GM21576 (cell line): ENCODE results near the gene SHROOM3.
A peak's percentile ranks its signal among the peaks of the same experiment; 100 is the strongest.

Experiments used
- ATAC-seq: cut with Tn5 transposase; IDR thresholded peaks from one replicate; pipeline ENCODE4 v1.9.1; 2021; ENCODE audit warnings: mild to moderate bottlenecking, moderate library complexity; ENCODE audit not compliant: unreplicated experiment

SHROOM3 gene

GRCh38 chr4:76762137-76763130 lies 327.4 kb downstream of the SHROOM3 start:
- no peak for ATAC-seq

- no peak for ATAC-seq
Measured at GRCh38 chr4:76764251-76764650, 329.2 kb downstream of the SHROOM3 start.

- peak; percentile 80 for ATAC-seq
Measured at GRCh38 chr4:76765473-76766183, 330.6 kb downstream of the SHROOM3 start.

GRCh38 chr4:76767983-76768382 lies 333.0 kb downstream of the SHROOM3 start:
- no peak for ATAC-seq

- ATAC-seq = peak; percentile 85
Measured at GRCh38 chr4:76772498-76773106, 337.6 kb downstream of the SHROOM3 start.

GRCh38 chr4:76773766-76774165 lies 338.7 kb downstream of the SHROOM3 start:
- no peak for ATAC-seq

GRCh38 chr4:76779740-76780459 lies 344.9 kb downstream of the SHROOM3 start:
- no peak for ATAC-seq

GRCh38 chr4:76780781-76781697 lies 346.0 kb downstream of the SHROOM3 start:
- ATAC-seq = no peak

- peak; percentile 41 for ATAC-seq
Measured at GRCh38 chr4:76781698-76782595, 346.9 kb downstream of the SHROOM3 start.

- no peak for ATAC-seq
Measured at GRCh38 chr4:76782837-76783236, 347.8 kb downstream of the SHROOM3 start.

- ATAC-seq = no peak
Measured at GRCh38 chr4:76783836-76784235, 348.8 kb downstream of the SHROOM3 start.

- no peak for ATAC-seq
Measured at GRCh38 chr4:76784237-76784636, 349.2 kb downstream of the SHROOM3 start.

GRCh38 chr4:76787898-76788297 lies 352.9 kb downstream of the SHROOM3 start:
- no peak for ATAC-seq

- no peak for ATAC-seq
Measured at GRCh38 chr4:76790377-76790776, 355.3 kb downstream of the SHROOM3 start.

- ATAC-seq = no peak
Measured at GRCh38 chr4:76791479-76791878, 356.4 kb downstream of the SHROOM3 start.

- no peak for ATAC-seq
Measured at GRCh38 chr4:76792418-76792817, 357.4 kb downstream of the SHROOM3 start.

GRCh38 chr4:76795243-76795642 lies 360.2 kb downstream of the SHROOM3 start:
- ATAC-seq = no peak

- no peak for ATAC-seq
Measured at GRCh38 chr4:76799140-76799539, 364.1 kb downstream of the SHROOM3 start.

GRCh38 chr4:76799718-76800117 lies 364.7 kb downstream of the SHROOM3 start:
- no peak for ATAC-seq
